Activated T-helper 2 cell treated with anti-CD3 and anti-CD28 coated beads, Interferon-gamma antibody, Interleukin-2, Interleukin-4, amounts not matched to agents 10 μg/mL and 5 μg/mL and 100 μg/mL, durations not matched to agents 14 hours and 24 hours and 36 hours (primary cell): Measurements from ENCODE around the gene CTNNA1. TPM values are rescaled to one million over a fixed set of nuclear protein-coding genes. Genes with fewer than 3 reads are reported as not detected.
"Not testable (repeated sequence)": the region's sequence is repeated elsewhere in the genome, so short reads cannot be mapped to it uniquely, and the experiment has no call there.

ENCODE experiments used
- DNase-seq: peaks from one replicate; pipeline ENCODE4 v3.0.0; 2021; ENCODE audit warnings: low spot score
- H3K27ac Mint-ChIP-seq: one replicate; pipeline ENCODE4 v1.8.0; 2021; ENCODE audit warnings: mixed read lengths
- H3K27me3 Mint-ChIP-seq: one replicate; pipeline ENCODE4 v1.8.0; 2021; ENCODE audit warnings: low read depth, mixed read lengths
- H3K36me3 Mint-ChIP-seq: one replicate; pipeline ENCODE4 v1.8.0; 2021; ENCODE audit warnings: low read depth, mixed read lengths
- H3K4me1 Mint-ChIP-seq: one replicate; pipeline ENCODE4 v1.8.0; 2021; ENCODE audit warnings: low read depth, mixed read lengths
- H3K4me3 Mint-ChIP-seq: one replicate; pipeline ENCODE4 v1.8.0; 2021; ENCODE audit warnings: low read depth, mild to moderate bottlenecking, moderate library complexity, mixed read lengths
- H3K9me3 Mint-ChIP-seq: one replicate; pipeline ENCODE4 v1.8.0; 2021; ENCODE audit warnings: mixed read lengths
- intact Hi-C: fragments of 100-400 bp; cut with micrococcal nuclease; formaldehyde crosslinking; loops from one replicate; pipeline ENCODE4 v1.15.1; 2023
- total RNA-seq: library from RNA; stranded (reverse); gene quantifications from 2 replicates; pipeline ENCODE4 v1.2.3, GENCODE V29; 2022

CTNNA1 gene
- total RNA-seq, 1 donor from 2014 or later = 298 TPM

DNA sequence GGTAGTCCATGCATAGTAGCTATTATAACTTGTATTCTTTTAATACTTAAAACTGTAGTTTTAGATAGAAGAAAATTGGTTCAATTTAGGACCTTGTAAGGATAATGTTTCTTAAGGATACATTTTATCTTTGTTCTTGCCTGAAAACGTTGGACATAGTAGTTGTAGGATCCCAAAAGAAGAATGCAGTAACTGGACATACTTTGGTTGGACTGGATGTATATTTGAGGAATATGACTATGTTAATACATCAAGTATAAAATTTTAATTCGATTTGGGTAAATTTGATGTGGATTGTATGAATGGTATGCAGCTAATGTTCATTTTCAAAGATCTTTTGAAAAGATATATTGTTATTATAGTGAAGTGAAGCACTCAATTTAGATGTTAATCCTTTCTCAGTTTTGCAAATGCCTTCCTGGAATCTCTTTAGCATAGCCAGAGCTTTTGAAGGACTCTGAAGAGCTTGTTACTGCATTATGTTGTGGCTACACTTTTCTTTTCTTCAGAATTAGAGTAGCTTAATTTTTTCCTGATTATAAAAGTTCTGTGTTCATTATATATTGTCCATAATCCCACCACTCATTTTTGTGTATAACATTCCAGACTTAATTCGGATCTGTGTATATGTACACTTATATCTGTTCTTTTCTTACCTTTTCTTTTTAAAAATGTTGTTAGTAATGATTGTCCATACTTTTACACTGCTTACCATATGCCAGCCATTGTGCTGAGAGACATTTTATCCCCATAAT, 80.7 kb downstream of the CTNNA1 start:
- Mint-ChIP-seq H3K4me3 (no peak overlapping the region), H3K36me3 (peaks cover 14% of the 10 kb centered on the region), H3K27me3 (no peaks in the 10 kb centered on the region), H3K9me3 (no peaks in the 10 kb centered on the region), H3K27ac (no peak overlapping the region), H3K4me1 (peaks cover 14% of the 10 kb centered on the region)
- intact Hi-C loops = no loop called here
- no peak for DNase-seq

DNA sequence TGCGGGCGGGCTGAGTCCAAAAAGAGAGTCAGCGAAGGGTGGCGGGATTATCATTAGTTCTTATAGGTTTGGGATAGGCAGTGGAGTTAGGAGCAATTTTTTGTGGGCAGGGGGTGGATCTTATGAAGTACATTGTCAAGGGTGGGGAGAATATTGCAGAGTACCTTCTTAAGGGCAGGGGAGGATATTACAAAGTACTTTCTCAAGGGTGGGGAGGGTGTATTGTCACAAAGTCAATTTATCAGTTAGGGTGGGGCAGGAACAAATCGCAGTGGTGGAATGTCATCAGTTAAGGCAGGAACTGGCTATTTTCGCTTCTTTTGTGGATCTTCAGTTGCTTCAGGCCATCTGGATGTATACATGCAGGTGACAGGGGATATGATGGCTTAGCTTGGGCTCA, 81.6 kb downstream of the CTNNA1 start:
- intact Hi-C loops, H3K36me3 Mint-ChIP-seq, H3K9me3 Mint-ChIP-seq, H3K27ac Mint-ChIP-seq, H3K4me3 Mint-ChIP-seq, H3K27me3 Mint-ChIP-seq, DNase-seq: not testable (repeated sequence)
- H3K4me1 Mint-ChIP-seq = peaks cover 14% of the 10 kb centered on the region

DNA sequence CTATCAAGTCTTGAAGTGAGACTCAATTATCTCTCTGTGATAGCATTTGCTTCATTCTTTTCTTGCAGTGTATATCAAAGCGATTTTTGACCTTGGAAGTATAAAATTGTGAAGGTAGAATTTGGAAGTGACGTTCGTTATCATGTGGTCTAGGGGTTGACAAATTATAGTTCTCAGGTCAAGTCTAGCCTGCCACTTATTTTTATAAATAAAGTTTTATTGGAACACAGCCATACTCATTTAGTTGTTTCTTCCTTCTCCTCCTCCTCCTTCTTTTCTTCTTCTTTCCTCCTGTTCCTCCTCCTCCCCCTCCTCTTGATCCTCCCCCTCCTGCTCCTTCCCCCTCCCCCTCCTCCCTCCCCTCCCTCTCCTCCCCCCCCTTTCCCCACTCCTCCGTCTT, 83.9 kb downstream of the CTNNA1 start:
- intact Hi-C loops = no loop called here
- H3K9me3 Mint-ChIP-seq = no peaks in the 10 kb centered on the region
- no peaks in the 10 kb centered on the region for H3K27me3 Mint-ChIP-seq
- H3K36me3 Mint-ChIP-seq = peaks cover 3% of the 10 kb centered on the region
- DNase-seq = no peak
- no peak overlapping the region for H3K4me3 Mint-ChIP-seq
- H3K27ac Mint-ChIP-seq = no peak overlapping the region
- peaks cover 5% of the 10 kb centered on the region for H3K4me1 Mint-ChIP-seq

DNA sequence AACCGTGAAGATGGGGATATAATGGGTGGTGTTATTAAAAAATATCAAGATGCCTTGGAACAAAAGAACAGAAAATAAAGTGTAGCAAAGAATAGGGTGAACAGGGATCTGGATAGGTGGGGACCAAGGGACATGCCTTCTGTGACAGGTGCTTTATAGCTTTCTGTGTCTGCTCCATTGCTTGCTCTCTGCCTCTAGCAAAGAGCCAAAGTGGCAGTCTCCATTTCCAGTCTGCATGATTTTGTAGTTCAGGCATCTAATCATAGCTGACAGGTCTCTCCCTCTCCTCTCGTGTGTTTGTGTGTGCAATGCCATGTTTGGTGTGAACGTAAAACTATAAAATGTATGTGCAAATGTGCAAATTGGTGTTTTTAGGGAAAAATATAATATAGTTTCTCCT, 86.9 kb downstream of the CTNNA1 start:
- peaks cover 8% of the 10 kb centered on the region for H3K4me1 Mint-ChIP-seq
- peaks cover 5% of the 10 kb centered on the region for H3K36me3 Mint-ChIP-seq
- no peak overlapping the region for H3K27ac Mint-ChIP-seq
- DNase-seq = no peak
- no peaks in the 10 kb centered on the region for H3K9me3 Mint-ChIP-seq
- intact Hi-C loops = no loop called here
- H3K4me3 Mint-ChIP-seq = no peak overlapping the region
- H3K27me3 Mint-ChIP-seq = no peaks in the 10 kb centered on the region

DNA sequence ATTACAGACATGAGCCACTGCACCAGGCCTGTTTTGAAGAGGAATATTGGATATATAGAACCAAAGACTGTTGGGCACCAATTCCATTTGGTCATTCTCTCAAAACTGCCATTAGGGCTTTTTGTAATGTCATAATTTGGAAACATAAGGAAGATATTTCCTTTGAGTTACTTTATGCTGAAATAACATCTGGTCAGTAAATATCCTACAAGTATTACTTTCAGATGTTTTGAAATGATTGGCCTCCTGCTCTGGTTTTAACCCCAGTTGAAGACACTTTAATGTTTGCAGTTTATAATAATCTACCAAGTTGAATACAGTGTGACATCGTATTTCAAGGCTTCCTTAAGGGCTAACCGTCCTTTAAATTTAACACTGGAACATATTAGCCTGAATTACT, 88.3 kb downstream of the CTNNA1 start:
- no peak overlapping the region for H3K4me3 Mint-ChIP-seq
- intact Hi-C loops = no loop called here
- H3K36me3 Mint-ChIP-seq = peaks cover 5% of the 10 kb centered on the region
- H3K27me3 Mint-ChIP-seq = no peaks in the 10 kb centered on the region
- DNase-seq = no peak
- peaks cover 10% of the 10 kb centered on the region for H3K4me1 Mint-ChIP-seq
- H3K9me3 Mint-ChIP-seq = no peaks in the 10 kb centered on the region
- no peak overlapping the region for H3K27ac Mint-ChIP-seq

DNA sequence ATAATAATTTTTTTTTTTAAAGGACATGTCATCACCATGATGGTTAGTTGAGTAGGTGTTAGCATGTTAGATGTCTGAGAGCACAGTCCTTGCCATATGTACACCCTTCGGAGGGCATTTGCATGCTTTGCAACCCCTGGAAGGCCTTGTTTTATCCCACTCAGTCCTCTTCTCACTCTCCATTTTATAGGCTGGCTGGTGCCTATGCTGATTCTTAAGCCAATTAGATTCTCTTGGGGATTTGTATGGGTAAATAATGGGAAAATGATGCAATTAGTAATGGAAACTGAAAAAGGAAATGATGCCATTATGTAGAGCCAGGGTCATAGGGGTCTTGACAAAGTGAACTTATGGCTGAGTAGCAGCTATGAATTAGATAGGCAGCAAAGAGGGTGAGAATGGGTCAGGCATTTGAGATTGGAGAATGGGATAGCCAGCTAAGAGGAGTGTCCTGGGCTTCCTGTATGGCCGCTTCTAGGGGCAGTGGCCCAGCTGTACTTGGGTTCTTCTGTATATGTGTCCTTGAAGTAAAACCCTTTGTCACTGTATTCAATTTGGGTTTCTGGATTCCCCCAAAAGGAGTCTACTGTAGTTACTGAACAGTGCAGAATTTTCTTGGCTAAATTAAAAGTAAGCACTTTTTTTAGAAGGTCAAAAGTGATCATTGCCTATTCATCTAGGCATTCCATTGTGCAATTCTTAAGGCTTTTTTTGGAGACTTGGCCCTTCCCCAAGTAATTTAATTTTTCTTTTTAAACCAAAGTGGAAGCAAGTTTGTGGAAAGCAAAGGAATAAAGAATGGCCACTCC, 90.3 kb downstream of the CTNNA1 start:
- intact Hi-C loops = no loop called here

DNA sequence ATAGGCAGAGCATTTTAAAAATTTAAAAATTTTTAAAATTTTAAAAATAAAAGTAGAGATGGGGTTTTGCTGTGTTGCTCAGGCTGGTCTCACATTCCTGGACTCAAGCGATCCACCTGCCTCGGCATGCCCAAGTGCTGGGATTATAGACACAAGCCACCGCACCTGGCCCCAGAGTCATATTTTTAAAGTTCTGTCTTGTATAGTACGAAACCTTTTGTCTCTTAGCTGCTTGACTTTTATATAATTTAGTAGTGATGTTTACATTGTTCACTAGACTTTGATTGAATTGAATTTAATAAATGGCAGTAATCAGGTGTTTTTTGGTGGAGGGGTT, 90.9 kb downstream of the CTNNA1 start:
- H3K36me3 Mint-ChIP-seq = peaks cover 2% of the 10 kb centered on the region
- no peak for DNase-seq
- peaks cover 21% of the 10 kb centered on the region for H3K4me1 Mint-ChIP-seq
- H3K27ac Mint-ChIP-seq = no peak overlapping the region
- H3K4me3 Mint-ChIP-seq = no peak overlapping the region
- H3K27me3 Mint-ChIP-seq = no peaks in the 10 kb centered on the region
- intact Hi-C loops = no loop called here
- no peaks in the 10 kb centered on the region for H3K9me3 Mint-ChIP-seq

More for the DNA sequence above, 90.3 kb downstream of the CTNNA1 start:
- Mint-ChIP-seq H3K4me3 (no peak overlapping the region), H3K4me1 (peaks cover 18% of the 10 kb centered on the region), H3K36me3 (peaks cover 2% of the 10 kb centered on the region), H3K9me3 (no peaks in the 10 kb centered on the region), H3K27me3 (no peaks in the 10 kb centered on the region), H3K27ac (no peak overlapping the region)
- DNase-seq = no peak

DNA sequence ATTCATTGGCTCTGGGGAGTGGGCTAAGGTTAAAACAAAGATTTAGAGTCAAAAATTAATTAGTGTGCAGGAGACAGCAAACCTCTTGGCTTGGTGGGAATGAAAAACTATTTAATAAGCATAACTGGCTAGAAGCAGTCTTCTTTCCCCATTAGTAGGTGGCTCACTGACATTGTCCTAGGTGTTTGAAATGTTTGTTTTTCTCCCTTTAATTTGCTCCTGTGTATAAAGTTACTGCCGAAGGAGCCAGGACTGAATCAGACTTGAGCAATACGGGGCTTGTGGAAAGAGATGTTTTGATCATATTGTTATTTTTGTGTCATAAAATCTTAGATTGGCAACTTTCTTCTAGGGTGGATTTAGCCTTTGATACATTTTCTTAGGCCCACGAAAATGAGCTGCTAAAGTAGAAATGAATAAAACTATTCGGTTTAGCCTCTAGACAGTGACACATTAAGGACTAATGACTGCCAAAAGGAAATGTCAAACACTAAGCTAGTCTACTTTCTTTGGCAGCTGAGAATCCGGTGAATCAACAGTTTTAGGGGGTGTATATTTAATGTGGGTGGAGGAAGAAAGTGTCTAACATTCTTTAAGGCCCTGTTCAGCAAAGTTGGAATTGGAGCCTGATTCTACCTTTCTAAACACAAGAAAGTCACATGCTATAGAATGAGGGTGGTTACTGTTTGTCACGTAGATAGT, 91.7 kb downstream of the CTNNA1 start:
- H3K4me1 Mint-ChIP-seq = peaks cover 23% of the 10 kb centered on the region

DNA sequence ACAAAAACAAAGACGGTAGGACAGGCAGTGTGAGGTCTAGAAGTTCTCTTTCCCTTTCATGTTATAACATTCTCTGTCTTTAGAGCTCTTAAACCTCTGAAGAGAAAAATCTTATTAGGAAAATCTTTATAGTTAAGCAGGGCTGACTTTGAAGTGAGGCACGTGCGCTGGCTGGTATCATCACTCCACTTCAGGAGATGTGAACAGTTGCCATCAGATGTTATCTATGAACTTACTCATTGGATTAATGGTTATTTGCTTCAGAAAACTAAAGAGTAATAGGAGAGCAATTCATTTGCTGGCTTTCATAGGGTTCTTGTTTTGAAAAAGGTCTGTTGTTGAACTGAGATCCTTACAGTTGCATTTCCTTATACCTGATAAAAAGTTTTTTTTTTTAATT, 96.2 kb downstream of the CTNNA1 start:
- Mint-ChIP-seq H3K27ac (no peak overlapping the region), H3K4me1 (peaks cover 27% of the 10 kb centered on the region), H3K4me3 (no peak overlapping the region), H3K36me3 (no peaks in the 10 kb centered on the region), H3K9me3 (no peaks in the 10 kb centered on the region), H3K27me3 (no peaks in the 10 kb centered on the region)
- DNase-seq = no peak
- intact Hi-C loops = no loop called here

More for the DNA sequence above, 91.7 kb downstream of the CTNNA1 start:
- Mint-ChIP-seq H3K4me3 (no peak overlapping the region), H3K9me3 (no peaks in the 10 kb centered on the region), H3K36me3 (peaks cover 2% of the 10 kb centered on the region), H3K27ac (no peak overlapping the region), H3K27me3 (no peaks in the 10 kb centered on the region)
- intact Hi-C loops = no loop called here
- DNase-seq = no peak

DNA sequence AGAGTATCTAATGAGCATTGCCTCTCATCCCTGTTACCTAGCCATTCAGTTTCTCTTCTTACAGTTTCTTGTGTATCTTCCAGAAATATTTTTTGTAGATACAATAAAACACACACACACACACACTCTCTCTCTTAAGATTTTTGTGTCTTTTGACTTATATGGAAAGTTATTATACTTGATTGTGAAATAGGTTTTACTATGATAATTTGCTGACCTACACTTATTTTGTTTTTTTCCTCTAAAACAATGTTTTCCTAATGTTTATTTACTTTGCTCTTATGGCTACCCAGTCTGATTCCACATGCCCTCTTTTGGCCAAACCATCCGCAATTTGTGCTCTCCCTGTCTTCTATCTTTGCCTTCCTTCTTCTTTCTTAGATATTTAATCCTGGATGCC, 96.7 kb downstream of the CTNNA1 start:
- no peak for DNase-seq
- H3K27me3 Mint-ChIP-seq = no peaks in the 10 kb centered on the region
- H3K9me3 Mint-ChIP-seq = no peaks in the 10 kb centered on the region
- H3K4me1 Mint-ChIP-seq = peaks cover 30% of the 10 kb centered on the region
- no peak overlapping the region for H3K4me3 Mint-ChIP-seq
- no peak overlapping the region for H3K27ac Mint-ChIP-seq
- no peaks in the 10 kb centered on the region for H3K36me3 Mint-ChIP-seq
- intact Hi-C loops = no loop called here

DNA sequence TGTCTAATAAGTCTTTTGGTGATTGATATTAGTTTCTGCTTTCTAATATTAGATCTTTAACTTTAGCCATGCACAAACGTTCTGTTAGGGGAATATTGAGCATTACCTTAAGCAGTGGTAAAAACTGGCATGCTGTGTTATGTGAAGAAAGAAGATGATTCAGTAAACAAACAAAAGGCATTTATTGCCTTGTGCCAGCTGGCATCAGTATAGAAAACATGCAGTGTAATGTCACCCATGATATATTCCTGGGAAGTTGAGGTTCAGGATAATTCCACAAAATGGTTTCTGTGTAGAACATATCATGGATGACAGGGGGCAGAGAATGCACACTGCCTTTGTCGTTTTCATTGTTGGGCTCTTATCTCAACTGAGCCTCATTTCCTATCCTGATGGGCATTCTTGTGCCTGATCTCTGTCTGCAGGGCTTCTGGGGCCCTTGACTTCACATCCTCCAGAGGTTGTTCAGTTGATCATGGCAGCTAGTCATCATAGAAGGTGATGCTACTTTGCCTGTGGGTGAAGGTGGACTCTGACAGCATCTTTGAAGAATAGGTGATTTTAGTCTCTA, 97.7 kb downstream of the CTNNA1 start:
- Mint-ChIP-seq H3K27me3 (no peaks in the 10 kb centered on the region), H3K9me3 (no peaks in the 10 kb centered on the region), H3K36me3 (no peaks in the 10 kb centered on the region), H3K27ac (no peak overlapping the region), H3K4me1 (peaks cover 26% of the 10 kb centered on the region), H3K4me3 (no peak overlapping the region)
- DNase-seq = no peak
- intact Hi-C loops = no loop called here

DNA sequence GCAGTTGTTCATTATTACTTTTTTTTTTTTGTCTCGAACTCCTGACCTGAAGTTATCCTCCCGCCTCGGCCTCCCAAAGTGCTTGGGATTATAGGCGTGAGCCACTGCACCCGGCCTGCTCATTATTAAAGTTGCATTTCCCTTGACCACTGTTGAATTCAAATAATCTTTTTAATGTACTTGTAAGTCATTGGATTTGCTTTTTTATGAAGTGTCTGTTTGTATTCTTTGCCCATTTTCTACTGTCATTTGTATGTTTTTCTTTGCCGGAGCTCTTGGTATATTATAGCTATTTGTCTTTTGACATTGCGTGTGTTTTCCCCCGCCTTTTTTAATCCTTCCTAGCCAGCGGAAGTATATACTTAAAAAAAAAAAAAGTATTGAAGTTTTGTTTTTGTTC, 99.9 kb downstream of the CTNNA1 start:
- H3K27ac Mint-ChIP-seq = no peak overlapping the region
- no peak for DNase-seq
- no peaks in the 10 kb centered on the region for H3K27me3 Mint-ChIP-seq
- peaks cover 21% of the 10 kb centered on the region for H3K4me1 Mint-ChIP-seq
- intact Hi-C loops = no loop called here
- no peaks in the 10 kb centered on the region for H3K9me3 Mint-ChIP-seq
- H3K36me3 Mint-ChIP-seq = no peaks in the 10 kb centered on the region
- H3K4me3 Mint-ChIP-seq = no peak overlapping the region

DNA sequence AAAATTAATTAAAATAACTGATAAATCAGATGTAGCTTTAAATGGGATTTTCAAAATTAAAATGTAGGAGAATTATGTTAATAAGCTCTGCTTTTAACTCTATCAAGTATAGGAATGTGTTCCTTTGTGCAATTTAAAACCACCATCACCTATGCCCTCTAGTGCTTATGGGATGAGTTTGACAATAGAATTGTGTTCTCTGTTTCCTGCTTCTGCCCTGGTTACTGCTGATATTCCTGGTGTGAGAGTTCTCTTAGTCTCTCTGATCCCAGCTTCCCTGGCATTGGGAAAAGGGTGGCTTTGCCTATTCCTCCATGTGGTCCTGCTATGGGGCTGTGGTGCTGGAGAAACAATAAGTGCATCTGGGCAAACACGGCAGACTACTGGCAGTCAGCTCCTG, 113.8 kb downstream of the CTNNA1 start:
- Mint-ChIP-seq H3K36me3 (peaks cover 14% of the 10 kb centered on the region), H3K4me3 (no peak overlapping the region), H3K4me1 (peaks cover 16% of the 10 kb centered on the region), H3K27me3 (peaks cover 12% of the 10 kb centered on the region), H3K9me3 (peaks cover 13% of the 10 kb centered on the region), H3K27ac (no peak overlapping the region)
- intact Hi-C loops = no loop called here
- DNase-seq = no peak
